ENCODE results near the gene TEX14.
"Not testable (repeated sequence)": the region's sequence is repeated elsewhere in the genome, so short reads cannot be mapped to it uniquely, and the experiment has no call there.

Gene TEX14

DNA sequence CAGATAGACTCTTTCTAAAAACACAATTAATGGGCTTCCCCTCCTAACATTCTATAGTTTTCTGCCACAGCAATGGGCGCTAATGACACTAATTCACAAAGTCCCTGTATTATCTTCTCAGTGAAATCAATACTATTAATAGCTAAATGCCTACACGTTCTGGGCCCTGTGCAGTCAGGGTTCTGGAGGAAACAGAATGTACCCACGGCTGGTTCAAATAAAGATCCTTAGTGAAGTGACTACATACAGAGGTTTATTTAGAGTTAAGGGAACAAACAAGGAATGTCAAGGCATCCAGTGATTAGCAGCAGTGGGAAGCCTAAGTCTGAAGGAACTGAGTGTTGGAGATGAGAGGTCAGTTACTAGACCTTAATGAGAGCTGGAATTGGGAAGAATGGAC is 133.9 kb downstream of the TEX14 start:
- DNase-seq: no peak

GRCh38 chr17:58556833-58557250 is 135.0 kb downstream of the TEX14 start:
- no peak for DNase-seq

DNA sequence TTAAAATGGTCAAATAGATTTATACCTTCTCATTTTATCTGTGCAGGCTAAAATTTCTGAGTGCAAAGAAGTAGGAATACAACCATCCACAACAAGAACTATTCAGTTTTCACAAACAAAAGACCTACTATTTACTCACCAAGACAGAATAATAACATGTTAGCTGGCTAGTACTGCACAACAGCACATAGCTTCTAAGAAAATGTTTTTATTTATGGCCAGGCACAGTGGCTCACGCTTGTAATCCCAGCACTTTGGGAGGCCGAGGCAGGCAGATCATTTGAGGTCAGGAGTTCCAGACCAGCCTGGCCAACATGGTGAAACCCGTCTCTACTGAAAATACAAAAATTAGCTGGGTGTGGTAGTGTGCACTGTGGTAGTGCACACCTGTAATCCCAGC is 136.7 kb downstream of the TEX14 start:
- DNase-seq: not testable (repeated sequence)

- no peak for DNase-seq
These were observed 150.6 kb downstream of the TEX14 start for GRCh38 chr17:58541249-58541648.

- DNase-seq: no peak
These were observed 152.1 kb downstream of the TEX14 start for GRCh38 chr17:58539698-58540097.

- no peak for DNase-seq
These were observed 152.9 kb downstream of the TEX14 start for GRCh38 chr17:58538811-58539409.

DNA sequence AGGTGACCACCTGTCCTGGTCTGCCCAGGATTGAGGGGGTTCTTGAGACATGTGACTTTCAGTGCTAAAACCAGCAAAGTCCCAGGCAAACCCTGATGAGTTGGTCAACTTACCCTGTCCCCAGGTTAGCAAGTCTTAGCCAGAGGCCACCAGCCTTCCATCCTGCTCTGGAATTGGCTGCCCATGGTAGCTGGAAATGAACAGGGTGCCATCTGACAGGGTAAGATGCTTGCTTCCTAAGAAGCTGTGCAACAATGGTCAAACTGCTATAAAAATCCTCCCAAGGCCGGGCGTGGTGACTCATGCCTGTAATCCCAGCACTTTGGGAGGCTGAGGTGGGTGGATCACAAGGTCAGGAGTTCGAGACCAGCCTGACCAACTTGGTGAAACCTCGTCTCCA is 154.6 kb downstream of the TEX14 start:
- DNase-seq: no peak

- no peak for DNase-seq
These were observed 155.3 kb downstream of the TEX14 start for GRCh38 chr17:58536542-58536941.

- no peak for DNase-seq
These were observed 156.4 kb downstream of the TEX14 start for GRCh38 chr17:58535431-58535830.

GRCh38 chr17:58534901-58535421 is 156.9 kb downstream of the TEX14 start:
- DNase-seq: no peak

DNA sequence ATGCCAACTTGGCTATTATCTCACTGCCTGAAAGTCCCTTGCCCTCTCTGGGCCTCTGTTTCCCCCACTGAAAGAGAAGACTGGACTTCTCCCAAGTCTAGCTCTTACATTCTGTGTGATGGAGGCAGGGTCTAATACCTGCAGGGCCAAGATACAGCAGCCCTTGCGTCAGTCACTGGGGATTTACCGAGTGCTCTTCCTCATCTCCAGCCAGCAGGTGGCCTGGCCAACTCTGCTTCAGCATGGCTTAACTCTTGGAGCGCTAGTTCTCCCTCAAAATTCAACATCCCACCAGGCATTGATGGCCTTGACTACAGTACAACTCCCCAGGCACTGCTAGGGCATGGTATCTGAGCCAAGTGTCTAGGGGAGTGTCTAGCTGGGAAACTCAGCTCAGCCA is 157.5 kb downstream of the TEX14 start:
- no peak for DNase-seq

GRCh38 chr17:58533616-58534188 is 158.1 kb downstream of the TEX14 start:
- DNase-seq: no peak

GRCh38 chr17:58532555-58532951 is 159.3 kb downstream of the TEX14 start:
- DNase-seq: no peak

DNA sequence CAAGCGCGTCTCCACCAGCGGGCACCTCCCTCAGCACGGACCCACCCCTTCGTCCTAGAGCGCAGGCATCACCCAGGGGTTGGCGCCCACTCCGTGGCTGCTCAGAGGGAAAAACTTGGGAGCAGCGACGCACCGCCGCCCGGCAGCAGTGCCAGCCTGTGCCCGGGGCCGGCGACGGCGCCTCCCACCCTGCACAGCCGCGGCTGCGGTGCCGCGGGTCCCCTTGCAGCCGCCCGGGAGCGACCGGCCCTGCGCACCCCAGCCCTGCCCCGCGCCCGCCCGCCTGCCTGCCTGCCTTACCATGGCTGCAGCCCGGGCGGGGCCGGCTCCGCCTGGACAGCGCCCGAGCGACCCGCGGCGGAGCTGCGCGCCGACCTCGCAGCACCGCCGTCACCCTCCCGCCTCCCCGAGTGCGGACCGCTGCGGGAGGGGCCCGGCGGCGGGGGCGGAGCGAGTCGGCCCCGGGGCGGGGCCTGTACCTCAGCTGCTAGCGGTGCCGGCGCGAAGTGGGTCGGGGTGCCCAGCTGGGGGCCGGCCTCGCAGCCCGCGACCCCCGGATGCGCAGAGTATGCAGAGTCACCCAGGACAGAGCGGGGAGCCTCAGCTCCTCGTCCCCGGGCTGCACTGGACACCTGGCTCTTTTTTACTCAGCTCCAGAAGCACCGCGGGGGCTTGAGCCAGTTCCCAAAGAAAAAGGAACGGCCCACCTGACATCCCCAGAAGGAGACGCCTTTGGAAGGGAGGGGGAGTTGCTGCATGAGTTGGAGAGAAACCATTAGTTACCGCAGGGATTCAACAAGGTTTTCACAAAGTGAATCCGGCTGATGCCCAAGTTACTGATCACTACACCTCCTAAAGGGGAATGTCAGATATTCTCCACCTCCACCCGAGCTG is 159.9 kb downstream of the TEX14 start:
- peak; percentile 56 for DNase-seq

DNA sequence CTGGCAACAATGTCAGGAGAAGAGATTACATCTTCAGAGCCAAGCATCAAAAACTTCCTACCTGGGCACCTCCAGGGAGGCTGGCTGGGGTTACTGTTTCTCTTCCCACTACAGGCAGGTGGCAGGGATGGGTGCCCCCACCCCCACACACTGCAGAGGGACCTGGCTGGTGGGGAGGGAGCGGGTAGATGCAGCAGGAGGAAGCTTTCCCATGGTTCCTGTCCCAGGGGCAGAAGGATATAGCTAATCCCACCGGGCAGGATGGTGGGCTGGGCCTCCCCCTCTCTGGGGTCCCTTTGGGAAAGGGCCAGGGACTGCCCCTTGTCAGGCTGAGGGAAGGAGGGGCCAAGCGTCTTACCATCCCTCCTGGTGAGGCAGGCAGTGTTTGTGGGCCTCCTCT is 160.7 kb downstream of the TEX14 start:
- DNase-seq: no peak

DNA sequence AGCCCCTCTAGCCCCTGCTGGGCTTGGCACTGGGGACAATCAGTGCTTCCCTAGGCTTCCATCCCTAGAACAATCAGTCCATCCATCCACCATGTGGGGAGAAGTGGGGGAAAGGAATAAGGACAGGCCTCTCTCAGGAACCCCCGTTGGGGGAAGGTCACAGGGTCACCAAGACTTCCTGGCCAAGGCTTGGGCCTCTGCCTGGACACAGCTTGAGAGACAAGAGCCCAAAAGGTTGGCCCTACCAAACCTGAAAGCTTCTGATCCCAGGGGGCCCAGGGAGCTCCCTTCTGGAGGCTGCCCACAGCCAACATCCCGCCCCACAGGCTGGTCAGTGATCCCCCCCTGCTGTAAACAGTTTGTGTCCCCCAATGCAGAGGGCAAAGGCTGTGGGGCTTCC is 161.2 kb downstream of the TEX14 start:
- DNase-seq: no peak

DNA sequence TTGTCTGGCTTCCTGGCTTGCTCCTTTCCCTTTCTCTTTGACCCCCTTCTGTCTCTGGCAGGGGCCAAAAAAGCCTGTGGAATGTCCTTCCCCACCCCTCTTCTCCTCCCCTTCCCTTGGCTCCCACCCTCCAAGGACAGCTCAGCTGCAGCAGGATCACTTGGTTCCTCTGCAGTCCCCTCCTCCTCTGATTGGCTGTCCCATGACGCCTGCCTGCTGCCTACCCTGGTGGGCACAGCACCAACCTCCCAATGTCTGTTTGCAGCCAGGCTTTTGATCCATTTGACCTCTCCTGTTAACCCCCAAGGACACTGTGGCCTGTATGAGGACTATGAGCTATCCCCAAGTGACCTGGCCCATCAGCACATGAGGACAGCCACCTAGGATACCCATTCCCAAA is 162.6 kb downstream of the TEX14 start:
- no peak for DNase-seq

GRCh38 chr17:58528443-58528842 is 163.4 kb downstream of the TEX14 start:
- no peak for DNase-seq

DNA sequence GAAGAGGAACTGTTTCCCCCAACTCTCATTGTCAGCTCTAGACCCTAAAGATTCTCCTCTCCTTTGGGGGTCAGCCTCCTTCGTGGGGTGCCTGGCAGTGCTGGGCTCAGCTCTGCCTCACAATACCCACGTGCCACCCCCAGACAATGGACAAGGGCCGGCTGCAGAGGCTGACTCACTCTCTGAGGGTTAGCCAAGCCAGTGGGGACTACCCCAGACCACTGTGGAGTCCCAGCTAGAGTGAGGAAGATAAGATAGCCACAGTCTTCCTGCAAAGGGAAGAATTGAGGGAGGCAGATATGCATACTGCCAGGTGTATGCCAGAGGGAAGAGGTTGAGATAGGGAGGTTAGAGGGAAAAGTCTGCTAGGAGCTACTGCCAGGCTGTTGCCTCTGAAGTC is 163.9 kb downstream of the TEX14 start:
- DNase-seq: no peak

DNA sequence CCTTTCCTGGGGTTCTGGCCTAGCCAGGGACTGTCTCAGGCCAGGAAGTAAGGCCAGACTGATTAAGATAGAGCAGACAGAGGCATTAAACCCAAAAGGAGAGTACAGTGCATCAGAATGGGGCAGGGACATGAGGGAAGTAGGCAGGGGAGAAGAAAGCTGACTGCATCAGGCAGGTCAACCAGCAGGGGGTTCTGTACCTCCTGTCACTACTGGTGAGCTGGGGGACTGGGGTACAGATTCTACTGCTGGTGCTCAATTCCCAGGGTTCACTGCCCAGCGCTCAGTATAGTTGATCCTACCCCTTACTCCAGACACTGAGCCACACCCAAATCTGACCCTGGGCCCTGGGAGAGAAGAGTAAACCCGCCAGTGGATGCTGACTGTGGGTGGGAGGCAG is 164.5 kb downstream of the TEX14 start:
- DNase-seq: peak; percentile 19

GRCh38 chr17:58525239-58525638 is 166.6 kb downstream of the TEX14 start:
- DNase-seq: no peak

GRCh38 chr17:58521680-58522079 is 170.2 kb downstream of the TEX14 start:
- DNase-seq: no peak

DNA sequence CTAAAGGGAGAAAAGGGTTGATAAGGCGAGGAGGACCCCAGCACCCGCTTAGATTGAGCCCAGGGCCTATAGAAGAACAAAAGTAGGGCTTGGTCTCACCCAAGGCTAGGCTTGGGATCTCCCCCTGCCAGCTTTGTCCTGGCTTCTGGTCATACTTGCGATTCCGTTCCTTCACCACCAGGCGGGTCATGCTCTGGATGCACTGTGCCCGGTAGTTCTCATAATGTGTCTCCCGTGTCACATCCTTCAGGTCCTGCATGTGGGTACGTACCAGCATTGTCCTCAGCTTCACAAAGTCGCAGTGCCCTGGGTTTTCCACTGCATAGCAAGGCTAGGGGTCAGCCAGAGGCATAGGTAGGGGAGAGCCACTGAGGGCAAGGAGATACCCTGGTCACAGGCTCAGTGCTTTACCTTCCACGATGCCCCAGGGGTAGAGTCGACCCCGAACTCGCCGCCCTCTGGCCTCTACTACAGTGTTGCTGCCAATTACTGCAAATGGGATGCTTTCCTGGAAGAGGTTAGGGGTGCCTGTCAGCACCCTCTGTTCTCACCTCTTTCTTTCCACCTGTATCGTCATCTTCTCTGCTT is 170.9 kb downstream of the TEX14 start:
- DNase-seq: peak; percentile 35

Data from activated CD4-positive, alpha-beta T cell treated with anti-CD3 and anti-CD28 coated beads, Interleukin-10, Interleukin-2, amounts not matched to agents 100 ng/mL and 50 ng/mL, durations not matched to agents 16 hours and 8 hours (primary cell).